ENCODE data around the gene MYO7B.

Gene MYO7B

DNA sequence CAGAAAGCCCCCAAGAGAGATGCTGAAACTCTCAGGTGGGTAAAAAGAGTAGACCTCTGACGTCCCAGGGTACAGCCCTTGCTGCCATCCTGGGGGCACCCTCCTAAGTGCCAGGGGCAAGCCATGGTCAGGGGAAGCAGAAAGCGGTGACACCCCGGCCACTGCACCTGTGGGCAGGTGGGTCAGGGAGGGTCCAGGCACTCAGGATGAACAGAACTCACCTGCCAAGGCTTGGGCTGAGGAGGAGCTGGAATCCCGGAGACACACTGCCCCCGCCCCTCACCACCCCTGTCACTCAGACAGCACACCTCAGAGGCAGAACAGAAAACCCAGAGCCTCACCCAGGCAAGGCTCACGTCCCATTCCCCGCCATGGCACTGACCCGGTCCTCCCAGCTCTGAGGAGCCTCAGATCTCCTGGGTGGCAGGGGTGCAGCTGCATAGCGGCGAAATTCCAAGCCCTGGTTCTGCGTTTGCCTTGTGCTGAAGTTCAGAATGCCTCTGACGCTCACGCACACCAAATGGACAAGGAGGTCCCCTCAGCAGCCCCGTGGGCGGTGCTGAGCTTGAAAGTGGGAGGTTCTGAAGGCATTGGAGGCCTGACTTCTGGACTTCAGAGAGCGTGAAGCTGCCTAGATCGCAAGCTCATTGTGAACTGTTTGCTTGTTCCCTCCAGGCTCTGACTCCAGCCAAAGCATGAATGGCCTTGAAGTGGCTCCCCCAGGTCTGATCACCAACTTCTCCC lies 114.7 kb downstream of the MYO7B start:
- no peak for TF ChIP-seq CTCF (IDR thresholded peaks at IDR 0.05; ENCODE audit: low read depth, low read length, missing control alignments)

DNA sequence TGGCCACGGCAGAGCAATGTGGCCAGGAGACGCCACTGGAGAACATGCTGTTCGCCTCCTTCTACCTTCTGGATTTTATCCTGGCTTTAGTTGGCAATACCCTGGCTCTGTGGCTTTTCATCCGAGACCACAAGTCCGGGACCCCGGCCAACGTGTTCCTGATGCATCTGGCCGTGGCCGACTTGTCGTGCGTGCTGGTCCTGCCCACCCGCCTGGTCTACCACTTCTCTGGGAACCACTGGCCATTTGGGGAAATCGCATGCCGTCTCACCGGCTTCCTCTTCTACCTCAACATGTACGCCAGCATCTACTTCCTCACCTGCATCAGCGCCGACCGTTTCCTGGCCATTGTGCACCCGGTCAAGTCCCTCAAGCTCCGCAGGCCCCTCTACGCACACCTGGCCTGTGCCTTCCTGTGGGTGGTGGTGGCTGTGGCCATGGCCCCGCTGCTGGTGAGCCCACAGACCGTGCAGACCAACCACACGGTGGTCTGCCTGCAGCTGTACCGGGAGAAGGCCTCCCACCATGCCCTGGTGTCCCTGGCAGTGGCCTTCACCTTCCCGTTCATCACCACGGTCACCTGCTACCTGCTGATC lies 115.4 kb downstream of the MYO7B start:
- no peak overlapping the region for H3K4me3 ChIP-seq (replicated peaks; ENCODE audit: low read depth, low read length)
- no peak for DNase-seq (ENCODE audit: extremely low read depth, low read depth)
- TF ChIP-seq CTCF (IDR thresholded peaks at IDR 0.05; ENCODE audit: low read depth, low read length, missing control alignments), result no peak

More for the DNA sequence above, 114.7 kb downstream of the MYO7B start:
- DNase-seq (ENCODE audit: extremely low read depth, low read depth), result no peak
- no peak overlapping the region for H3K4me3 ChIP-seq (replicated peaks; ENCODE audit: low read depth, low read length)

DNA sequence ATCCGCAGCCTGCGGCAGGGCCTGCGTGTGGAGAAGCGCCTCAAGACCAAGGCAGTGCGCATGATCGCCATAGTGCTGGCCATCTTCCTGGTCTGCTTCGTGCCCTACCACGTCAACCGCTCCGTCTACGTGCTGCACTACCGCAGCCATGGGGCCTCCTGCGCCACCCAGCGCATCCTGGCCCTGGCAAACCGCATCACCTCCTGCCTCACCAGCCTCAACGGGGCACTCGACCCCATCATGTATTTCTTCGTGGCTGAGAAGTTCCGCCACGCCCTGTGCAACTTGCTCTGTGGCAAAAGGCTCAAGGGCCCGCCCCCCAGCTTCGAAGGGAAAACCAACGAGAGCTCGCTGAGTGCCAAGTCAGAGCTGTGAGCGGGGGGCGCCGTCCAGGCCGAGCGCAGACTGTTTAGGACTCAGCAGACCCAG lies 115.9 kb downstream of the MYO7B start:
- no peak overlapping the region for H3K4me3 ChIP-seq (replicated peaks; ENCODE audit: low read depth, low read length)
- no peak for DNase-seq (ENCODE audit: extremely low read depth, low read depth)
- TF ChIP-seq CTCF (IDR thresholded peaks at IDR 0.05; ENCODE audit: low read depth, low read length, missing control alignments), result no peak

GRCh38 chr2:127651971-127652550 lies 116.6 kb downstream of the MYO7B start:
- TF ChIP-seq CTCF (IDR thresholded peaks at IDR 0.05; ENCODE audit: low read depth, low read length, missing control alignments), result no peak
- no peak for DNase-seq (ENCODE audit: extremely low read depth, low read depth)
- H3K4me3 ChIP-seq (replicated peaks; ENCODE audit: low read depth, low read length), result no peak overlapping the region

DNA sequence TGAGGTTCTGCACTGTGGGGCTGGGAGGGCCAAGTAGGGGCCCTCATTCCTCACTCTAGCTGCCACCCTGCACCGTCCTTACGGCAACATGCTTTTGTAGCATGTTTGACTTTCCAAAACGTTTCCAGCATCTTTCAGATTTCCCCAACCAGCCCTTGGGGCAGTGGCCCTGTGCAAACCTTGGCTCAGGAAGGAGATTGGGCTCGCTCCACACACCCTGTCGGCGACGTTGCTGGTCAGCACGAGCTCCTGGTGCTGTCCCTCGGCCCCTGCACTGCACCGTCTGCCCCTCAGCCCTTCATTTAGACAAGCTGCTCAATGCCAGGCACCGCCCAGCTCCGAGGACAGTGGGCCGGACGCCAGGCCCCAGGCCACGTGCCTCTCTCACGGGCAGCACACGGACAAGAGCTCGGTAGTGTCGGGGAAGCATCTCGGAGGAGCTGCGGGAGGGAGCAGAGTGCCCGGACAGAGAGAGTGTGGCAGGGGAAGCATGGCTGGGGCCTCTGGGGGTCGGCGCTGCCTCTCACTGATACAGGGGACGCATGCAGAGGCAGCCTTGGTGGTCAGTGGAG lies 117.4 kb downstream of the MYO7B start:
- H3K4me3 ChIP-seq (replicated peaks; ENCODE audit: low read depth, low read length), result no peak overlapping the region
- no peak for TF ChIP-seq CTCF (IDR thresholded peaks at IDR 0.05; ENCODE audit: low read depth, low read length, missing control alignments)
- no peak for DNase-seq (ENCODE audit: extremely low read depth, low read depth)

- no peak for DNase-seq (ENCODE audit: extremely low read depth, low read depth)
- H3K4me3 ChIP-seq (replicated peaks; ENCODE audit: low read depth, low read length), result no peak overlapping the region
- no peak for TF ChIP-seq CTCF (IDR thresholded peaks at IDR 0.05; ENCODE audit: low read depth, low read length, missing control alignments)
Observed at GRCh38 chr2:127653421-127654083, 118.1 kb downstream of the MYO7B start.
